K562 (cell line): ENCODE results near the gene KRT72.

Experiments used
- CBX5 ChIP-seq: IDR thresholded peaks from 2 replicates; pipeline ENCODE4 v1.6.1; 2014; ENCODE audit warnings: low read depth, borderline replicate concordance
- DNMT1 ChIP-seq: fragments of 450-650 bp; IDR thresholded peaks from 2 replicates; pipeline ENCODE4 v1.6.1; 2016; ENCODE audit warnings: antibody characterized with exemption, mild to moderate bottlenecking
- EZH2 ChIP-seq: IDR thresholded peaks from 2 replicates; pipeline ENCODE4 v1.6.1; 2012; ENCODE audit warnings: low read depth, mild to moderate bottlenecking, inconsistent platforms, low read length, borderline replicate concordance
- HNRNPLL ChIP-seq: fragments of 200-400 bp; formaldehyde crosslinking; IDR thresholded peaks from 2 replicates; pipeline ENCODE4 v1.6.1; 2017; ENCODE audit warnings: low read length, low read depth, mild to moderate bottlenecking; ENCODE audit not compliant: poor library complexity, severe bottlenecking
- JUND ChIP-seq, 2 experiments: IDR thresholded peaks; 2 replicates in 1 of 2; 3 replicates in 1 of 2; pipeline ENCODE4 v1.6.1; 2011; ENCODE audit warnings: borderline replicate concordance in 2 of 2, low read depth in 2 of 2, low read length in 2 of 2, improper control_type of control experiment in 1 of 2, missing biosample characterization in 1 of 2, missing genetic modification characterization in 1 of 2, missing genetic modification reagents in 1 of 2
- POLR2AphosphoS5 ChIP-seq: IDR thresholded peaks from 2 replicates; pipeline ENCODE4 v1.6.1; 2011; ENCODE audit warnings: mild to moderate bottlenecking, low read depth, low read length, moderate library complexity; ENCODE audit not compliant: control insufficient read depth, insufficient read depth
- UBTF ChIP-seq, 2 experiments: IDR thresholded peaks; 2 replicates each; pipeline ENCODE4 v1.6.1; 2012; ENCODE audit warnings: improper control_type of control experiment in 2 of 2, low read depth in 2 of 2, low read length in 2 of 2, borderline replicate concordance in 1 of 2

- TF ChIP-seq HNRNPLL: no peak
- no peak for TF ChIP-seq DNMT1
- no peak for TF ChIP-seq UBTF (IDR thresholded peaks at IDR 0.05; ENCODE audit: borderline replicate concordance in 1 of 2, low read depth in 2 of 2, low read length in 2 of 2)
- TF ChIP-seq CBX5: no peak
- TF ChIP-seq POLR2AphosphoS5: no peak
- TF ChIP-seq EZH2: no peak
- no peak for TF ChIP-seq JUND (IDR thresholded peaks at IDR 0.05; ENCODE audit: borderline replicate concordance, low read depth, low read length)
- no peak for TF ChIP-seq JUND (tag; IDR thresholded peaks at IDR 0.05; ENCODE audit: borderline replicate concordance, low read depth, low read length)
These were observed 59.1 kb downstream of the KRT72 start for GRCh38 chr12:52542157-52542556.
